ENCODE data around the gene KLRF1.

- TF ChIP-seq POLR2A (IDR thresholded peaks at IDR 0.05; ENCODE audit: extremely low read depth, insufficient read length) (no peak), CTCF (IDR thresholded peaks at IDR 0.05; ENCODE audit: low read depth, low read length) (no peak), MAX (IDR thresholded peaks at IDR 0.05; ENCODE audit: low read depth, low read length) (no peak), MYC (IDR thresholded peaks at IDR 0.05; ENCODE audit: low read depth, low read length) (no peak)
Measured at GRCh38 chr12:9792185-9792900, 34.9 kb upstream of the KLRF1 start.
